HepG2 (cell line): ENCODE data around the gene CPLANE2. TPM values are rescaled to one million over a fixed set of nuclear protein-coding genes. Genes with fewer than 3 reads are reported as not detected.
A peak's percentile ranks its signal among the peaks of the same experiment; 100 is the strongest.

Experiments used
- ATAC-seq: fragments of 200-7000 bp; cut with Tn5 transposase; 3 replicates; pipeline ENCODE4 v1.9.1; 2020; ENCODE audit warnings: mild to moderate bottlenecking, moderate library complexity
- BruUV-seq: library from RNA; stranded (reverse); fragments of 400-500 nt; replicated peaks from 2 replicates; lab custom pipeline; 2021; lab: Mats Ljungman, UMichigan
- CTCF ChIA-PET: fragments of 300-600 bp; formaldehyde crosslinking; extraction: SDS; loops from one replicate; lab custom pipeline; 2021; ENCODE audit warnings: low total read pairs, inconsistent platforms, low intra/inter-chr PET ratio; lab: Yijun Ruan, JAX
- POLR2A ChIA-PET: fragments of 350-600 bp; sonication (Branson Sonifier 250); formaldehyde crosslinking; loops from one replicate; lab custom pipeline; 2020; ENCODE audit warnings: antibody characterized with exemption, inconsistent platforms; lab: Yijun Ruan, JAX
- DNase-seq: peaks from one replicate; pipeline ENCODE4 v3.0.0-alpha.2; 2015; ENCODE audit warnings: low spot score
- FAIRE-seq: peaks from 3 replicates; lab custom pipeline; 2011; peaks lifted over from hg19 to GRCh38; lab: Jason Lieb, UNC
- H2AFZ ChIP-seq: one replicate; pipeline ENCODE4 v1.6.1; 2011; ENCODE audit warnings: low read length, inconsistent platforms
- H3K27ac ChIP-seq: fragments of 300-600 bp; 3 replicates; pipeline ENCODE4 v1.8.0; 2011; ENCODE audit warnings: mixed run types, mild to moderate bottlenecking, mixed read lengths, low read length, inconsistent platforms; ENCODE audit not compliant: insufficient read depth; ENCODE audit errors: extremely low read length
- H3K27me3 ChIP-seq, 2 experiments: fragments of 200-600 bp in 1 of 2; 2 replicates in 1 of 2; 3 replicates in 1 of 2; pipeline versions ENCODE4 v1.6.0 to v1.8.0; 2011; ENCODE audit warnings: low read length in 2 of 2, mild to moderate bottlenecking in 2 of 2, moderate library complexity in 2 of 2, inconsistent platforms in 1 of 2; ENCODE audit not compliant: insufficient read depth in 2 of 2, control insufficient read depth in 1 of 2
- H3K36me3 ChIP-seq, 2 experiments: fragments of 200-600 bp in 1 of 2; replicated peaks in 1 of 2; 2 replicates in 1 of 2; 3 replicates in 1 of 2; pipeline versions ENCODE4 v1.5.1 to v1.8.0; 2011; ENCODE audit warnings: low read length in 2 of 2, inconsistent platforms in 1 of 2; ENCODE audit not compliant: insufficient read depth in 2 of 2, control insufficient read depth in 1 of 2
- H3K4me1 ChIP-seq: 2 replicates; pipeline ENCODE4 v1.5.1; 2012; ENCODE audit warnings: low read length, inconsistent platforms; ENCODE audit not compliant: insufficient read depth
- H3K4me2 ChIP-seq: 2 replicates; pipeline ENCODE4 v1.6.0; 2011; ENCODE audit warnings: low read depth, low read length, inconsistent platforms
- H3K4me3 ChIP-seq, 3 experiments: fragments of 200-600 bp in 1 of 3; sonication (generic), shearing (Covaris generic) in 1 of 3; replicated peaks in 1 of 3; 2 replicates each; pipeline ENCODE4 v1.5.1; 2011 to 2016; ENCODE audit warnings: low read length in 3 of 3, inconsistent platforms in 2 of 3, low read depth in 2 of 3, mild to moderate bottlenecking in 2 of 3, control low read depth in 1 of 3, mixed read lengths in 1 of 3; ENCODE audit not compliant: insufficient read depth in 1 of 3
- H3K79me2 ChIP-seq: one replicate; pipeline ENCODE4 v1.6.1; 2011; ENCODE audit warnings: low read length, inconsistent platforms; ENCODE audit not compliant: insufficient read depth
- H3K9ac ChIP-seq: 2 replicates; pipeline ENCODE4 v1.6.0; 2011; ENCODE audit warnings: mild to moderate bottlenecking, low read depth, low read length, inconsistent platforms; ENCODE audit not compliant: insufficient read depth
- H3K9me3 ChIP-seq: 2 replicates; pipeline ENCODE4 v1.5.1; 2012; ENCODE audit warnings: mild to moderate bottlenecking, low read length
- H4K20me1 ChIP-seq: 2 replicates; pipeline ENCODE4 v1.6.0; 2011; ENCODE audit warnings: inconsistent platforms, mild to moderate bottlenecking, low read length, moderate library complexity; ENCODE audit not compliant: insufficient read depth
- FOXA3 ChIP-seq: IDR thresholded peaks from 2 replicates; pipeline ENCODE4 v1.6.1; 2016; ENCODE audit warnings: missing genetic modification reagents, missing compliant biosample characterization
- GTF3A ChIP-seq: sonication (generic); formaldehyde crosslinking; conservative IDR thresholded peaks from 2 replicates; pipeline ENCODE4 v1.4.0; 2020; ENCODE audit warnings: mild to moderate bottlenecking, missing genetic modification reagents
- KAT8 ChIP-seq: IDR thresholded peaks from 2 replicates; pipeline ENCODE4 v1.6.1; 2016; ENCODE audit warnings: missing genetic modification reagents, missing compliant biosample characterization
- KLF6 ChIP-seq: IDR thresholded peaks from 2 replicates; pipeline ENCODE4 v1.8.0; 2016; ENCODE audit warnings: missing biosample characterization, missing genetic modification reagents
- MTF2 ChIP-seq: sonication (generic); formaldehyde crosslinking; IDR thresholded peaks from 2 replicates; pipeline ENCODE4 v1.5.0; 2020; ENCODE audit warnings: missing genetic modification reagents, borderline replicate concordance
- MXI1 ChIP-seq: IDR thresholded peaks from 3 replicates; pipeline ENCODE4 v1.6.1; 2012; ENCODE audit warnings: low read depth, low read length, inconsistent platforms, borderline replicate concordance
- PRMT3 ChIP-seq: sonication (generic); formaldehyde crosslinking; IDR thresholded peaks from 2 replicates; pipeline ENCODE4 v1.8.1; 2022; ENCODE audit warnings: low read depth, mild to moderate bottlenecking, moderate library complexity, missing genetic modification reagents, borderline replicate concordance
- SIN3B ChIP-seq: fragments of 150-350 bp; IDR thresholded peaks from 2 replicates; pipeline ENCODE4 v1.6.1; 2014; ENCODE audit warnings: low read length
- SP4 ChIP-seq: sonication (generic); formaldehyde crosslinking; IDR thresholded peaks from 2 replicates; pipeline ENCODE4 v1.8.1; 2023; ENCODE audit warnings: mild to moderate bottlenecking, missing genetic modification reagents
- SYNCRIP ChIP-seq: fragments of 200-400 bp; formaldehyde crosslinking; IDR thresholded peaks from 2 replicates; pipeline ENCODE4 v1.6.1; 2018; ENCODE audit warnings: mild to moderate bottlenecking, low read depth, low read length; ENCODE audit not compliant: insufficient read depth
- ZNF557 ChIP-seq: sonication (generic); formaldehyde crosslinking; IDR thresholded peaks from 2 replicates; pipeline ENCODE4 v1.4.0; 2020; ENCODE audit warnings: missing genetic modification reagents
- WGBS: methylation state at CpG from one replicate; pipeline ENCODE4 v1.1.6; 2017; ENCODE audit warnings: low lambda C conversion rate; 5-methylcytosine and 5-hydroxymethylcytosine counted together
- in situ Hi-C: cut with HindIII; loops from 2 replicates; pipeline ENCODE4 v1.10.0; 2017; ENCODE audit warnings: low pct_unique_long_range_greater_than_20kb; ENCODE audit not compliant: extremely low pct_ligation_motif_present
- intact Hi-C: fragments of 100-400 bp; cut with micrococcal nuclease; formaldehyde crosslinking; loops from one replicate; pipeline ENCODE4 v1.10.0; 2022; ENCODE audit not compliant: unreplicated experiment
- polyA plus RNA-seq, 8 experiments: library from polyadenylated mRNA; depleted of rRNA in 3 of 8; stranded (reverse) in 7 of 8; unstranded in 1 of 8; fragments of >200 nt; fragmentation: Illumina TruSeq in 4 of 8; extraction: Trizol in 4 of 8; gene quantifications; 2 replicates each; pipeline versions ENCODE4 v1.2.1 to v1.2.3, GENCODE V29; 2011 to 2016; ENCODE audit warnings: low read depth in 4 of 8, missing spikeins in 1 of 8, mixed read lengths in 1 of 8; ENCODE audit not compliant: insufficient read depth in 1 of 8
- total RNA-seq, 5 experiments: library from RNA; depleted of rRNA; stranded (reverse); fragments of >200 nt; fragmentation: Illumina TruSeq; extraction: Trizol; gene quantifications; 2 replicates each; pipeline ENCODE4 v1.2.3, GENCODE V29; 2016; ENCODE audit warnings: low read depth in 1 of 5
- TF ChIP-seq, protein P1 (sequence below): IDR thresholded peaks from 2 replicates; pipeline ENCODE4 v1.6.1; 2016; ENCODE audit warnings: low read depth
- TF ChIP-seq, protein P2 (sequence below): sonication (generic); formaldehyde crosslinking; IDR thresholded peaks from 2 replicates; pipeline ENCODE4 v1.4.0; 2020; ENCODE audit warnings: missing genetic modification reagents
- TF ChIP-seq, protein P3 (sequence below): sonication (generic); formaldehyde crosslinking; IDR thresholded peaks from 2 replicates; pipeline ENCODE4 v1.4.0; 2020; ENCODE audit warnings: mild to moderate bottlenecking, low read depth, missing genetic modification reagents
- TF ChIP-seq, protein P4 (sequence below): sonication (generic); formaldehyde crosslinking; conservative IDR thresholded peaks from 2 replicates; pipeline ENCODE4 v1.5.0; 2020; ENCODE audit warnings: missing genetic modification reagents
- TF ChIP-seq, protein P5 (sequence below): sonication (generic); formaldehyde crosslinking; IDR thresholded peaks from 2 replicates; pipeline ENCODE4 v1.8.0; 2022; ENCODE audit warnings: missing genetic modification reagents, mild to moderate bottlenecking, moderate library complexity, borderline replicate concordance

CPLANE2 gene
- total and polyA plus RNA-seq, 2 of the 13 experiments (the other 11 are each of a cell fraction or from before 2014, with no cell fraction given) = 0.29 to 1.6 TPM

DNA sequence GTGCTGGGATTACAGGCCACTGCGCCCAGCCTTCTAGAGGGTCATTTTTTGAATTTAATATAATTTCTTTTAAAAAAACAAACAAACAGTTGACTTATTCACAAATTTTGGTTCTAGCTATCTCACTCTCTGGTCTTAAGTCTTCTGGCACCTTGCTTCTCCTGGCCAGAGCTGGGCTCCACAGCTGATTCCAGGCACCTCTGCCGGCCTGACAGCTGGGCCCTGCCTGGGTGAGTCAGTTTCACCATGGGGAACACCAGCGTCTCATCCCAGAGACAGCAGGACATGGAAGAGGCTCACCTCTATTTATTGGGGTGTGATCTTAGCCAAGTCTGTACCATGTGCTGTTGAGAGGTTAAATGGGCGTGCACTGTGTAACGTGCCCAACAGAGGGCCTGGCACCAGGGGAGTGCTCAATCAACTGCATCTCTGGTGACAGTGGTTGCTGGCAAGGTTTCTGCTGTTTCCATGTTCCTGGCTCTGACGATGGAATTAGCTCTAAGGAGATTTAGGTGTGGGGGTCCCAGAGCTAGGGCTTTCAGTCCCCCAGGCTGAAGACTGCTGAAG, 956 bp downstream of the CPLANE2 start:
- Histone ChIP-seq H3K4me1 (peaks cover 43% of the 10 kb centered on the region), H3K27ac (no peak overlapping the region), H3K4me2 (peak overlapping the region; percentile 97), H3K79me2 (no peaks in the 10 kb centered on the region), H2AFZ (peak overlapping the region; percentile 47), H3K9ac (no peak overlapping the region), H3K36me3 (no peaks in the 10 kb centered on the region), H3K27me3 (no peaks in the 10 kb centered on the region), H4K20me1 (no peaks in the 10 kb centered on the region), H3K9me3 (no peaks in the 10 kb centered on the region), H3K4me3 (peak overlapping the region; percentile 66 to 79 (median 67))
- intact Hi-C loops = loop anchor here (1.0 to 2.0 kb wide), 3 partner anchors 16 to 157 kb away; no protein-coding TSS in a partner anchor
- in situ Hi-C loops = no loop called here
- CTCF ChIA-PET = no interaction called here
- POLR2A ChIA-PET = interaction anchor here (2.0 kb wide), 1 partner anchor 29 kb away, joined by 7 read pairs; no protein-coding TSS in a partner anchor
- ATAC-seq (peak; percentile 76), FAIRE-seq (peak; percentile 43), DNase-seq (peak; percentile 35)
- 36% methylated on average over 3 of the region's 6 CpGs for WGBS
- no TSS peak for BruUV-seq
- TF ChIP-seq SP4 (0 out of 2 replicates have a peak, but pooled peaks have one; percentile 13), KAT8 (CRISPR knock-in tag) (no peak), MTF2 (no peak), SYNCRIP (no peak), SIN3B (no peak), PRMT3 (no peak), ZNF557 (CRISPR knock-in tag) (no peak), MXI1 (peak; percentile 35; the same call in 1 of the 3 replicates), KLF6 (CRISPR knock-in tag) (no peak), FOXA3 (CRISPR knock-in tag) (0 out of 2 replicates have a peak, but pooled peaks have one; percentile 7), GTF3A (CRISPR knock-in tag) (no peak)
- TF ChIP-seq, protein P1, sequence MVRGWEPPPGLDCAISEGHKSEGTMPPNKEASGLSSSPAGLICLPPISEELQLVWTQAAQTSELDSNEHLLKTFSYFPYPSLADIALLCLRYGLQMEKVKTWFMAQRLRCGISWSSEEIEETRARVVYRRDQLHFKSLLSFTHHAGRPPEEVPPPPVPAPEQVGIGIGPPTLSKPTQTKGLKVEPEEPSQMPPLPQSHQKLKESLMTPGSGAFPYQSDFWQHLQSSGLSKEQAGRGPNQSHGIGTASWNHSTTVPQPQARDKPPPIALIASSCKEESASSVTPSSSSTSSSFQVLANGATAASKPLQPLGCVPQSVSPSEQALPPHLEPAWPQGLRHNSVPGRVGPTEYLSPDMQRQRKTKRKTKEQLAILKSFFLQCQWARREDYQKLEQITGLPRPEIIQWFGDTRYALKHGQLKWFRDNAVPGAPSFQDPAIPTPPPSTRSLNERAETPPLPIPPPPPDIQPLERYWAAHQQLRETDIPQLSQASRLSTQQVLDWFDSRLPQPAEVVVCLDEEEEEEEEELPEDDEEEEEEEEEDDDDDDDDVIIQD = no peak
- TF ChIP-seq, protein P2, sequence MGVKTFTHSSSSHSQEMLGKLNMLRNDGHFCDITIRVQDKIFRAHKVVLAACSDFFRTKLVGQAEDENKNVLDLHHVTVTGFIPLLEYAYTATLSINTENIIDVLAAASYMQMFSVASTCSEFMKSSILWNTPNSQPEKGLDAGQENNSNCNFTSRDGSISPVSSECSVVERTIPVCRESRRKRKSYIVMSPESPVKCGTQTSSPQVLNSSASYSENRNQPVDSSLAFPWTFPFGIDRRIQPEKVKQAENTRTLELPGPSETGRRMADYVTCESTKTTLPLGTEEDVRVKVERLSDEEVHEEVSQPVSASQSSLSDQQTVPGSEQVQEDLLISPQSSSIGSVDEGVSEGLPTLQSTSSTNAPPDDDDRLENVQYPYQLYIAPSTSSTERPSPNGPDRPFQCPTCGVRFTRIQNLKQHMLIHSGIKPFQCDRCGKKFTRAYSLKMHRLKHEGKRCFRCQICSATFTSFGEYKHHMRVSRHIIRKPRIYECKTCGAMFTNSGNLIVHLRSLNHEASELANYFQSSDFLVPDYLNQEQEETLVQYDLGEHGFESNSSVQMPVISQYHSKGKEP (CRISPR knock-in tag) = no peak
- TF ChIP-seq, protein P3, sequence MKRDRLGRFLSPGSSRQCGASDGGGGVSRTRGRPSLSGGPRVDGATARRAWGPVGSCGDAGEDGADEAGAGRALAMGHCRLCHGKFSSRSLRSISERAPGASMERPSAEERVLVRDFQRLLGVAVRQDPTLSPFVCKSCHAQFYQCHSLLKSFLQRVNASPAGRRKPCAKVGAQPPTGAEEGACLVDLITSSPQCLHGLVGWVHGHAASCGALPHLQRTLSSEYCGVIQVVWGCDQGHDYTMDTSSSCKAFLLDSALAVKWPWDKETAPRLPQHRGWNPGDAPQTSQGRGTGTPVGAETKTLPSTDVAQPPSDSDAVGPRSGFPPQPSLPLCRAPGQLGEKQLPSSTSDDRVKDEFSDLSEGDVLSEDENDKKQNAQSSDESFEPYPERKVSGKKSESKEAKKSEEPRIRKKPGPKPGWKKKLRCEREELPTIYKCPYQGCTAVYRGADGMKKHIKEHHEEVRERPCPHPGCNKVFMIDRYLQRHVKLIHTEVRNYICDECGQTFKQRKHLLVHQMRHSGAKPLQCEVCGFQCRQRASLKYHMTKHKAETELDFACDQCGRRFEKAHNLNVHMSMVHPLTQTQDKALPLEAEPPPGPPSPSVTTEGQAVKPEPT = no peak
- TF ChIP-seq, protein P4, sequence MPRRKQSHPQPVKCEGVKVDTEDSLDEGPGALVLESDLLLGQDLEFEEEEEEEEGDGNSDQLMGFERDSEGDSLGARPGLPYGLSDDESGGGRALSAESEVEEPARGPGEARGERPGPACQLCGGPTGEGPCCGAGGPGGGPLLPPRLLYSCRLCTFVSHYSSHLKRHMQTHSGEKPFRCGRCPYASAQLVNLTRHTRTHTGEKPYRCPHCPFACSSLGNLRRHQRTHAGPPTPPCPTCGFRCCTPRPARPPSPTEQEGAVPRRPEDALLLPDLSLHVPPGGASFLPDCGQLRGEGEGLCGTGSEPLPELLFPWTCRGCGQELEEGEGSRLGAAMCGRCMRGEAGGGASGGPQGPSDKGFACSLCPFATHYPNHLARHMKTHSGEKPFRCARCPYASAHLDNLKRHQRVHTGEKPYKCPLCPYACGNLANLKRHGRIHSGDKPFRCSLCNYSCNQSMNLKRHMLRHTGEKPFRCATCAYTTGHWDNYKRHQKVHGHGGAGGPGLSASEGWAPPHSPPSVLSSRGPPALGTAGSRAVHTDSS (CRISPR knock-in tag) = no peak
- TF ChIP-seq, protein P5, sequence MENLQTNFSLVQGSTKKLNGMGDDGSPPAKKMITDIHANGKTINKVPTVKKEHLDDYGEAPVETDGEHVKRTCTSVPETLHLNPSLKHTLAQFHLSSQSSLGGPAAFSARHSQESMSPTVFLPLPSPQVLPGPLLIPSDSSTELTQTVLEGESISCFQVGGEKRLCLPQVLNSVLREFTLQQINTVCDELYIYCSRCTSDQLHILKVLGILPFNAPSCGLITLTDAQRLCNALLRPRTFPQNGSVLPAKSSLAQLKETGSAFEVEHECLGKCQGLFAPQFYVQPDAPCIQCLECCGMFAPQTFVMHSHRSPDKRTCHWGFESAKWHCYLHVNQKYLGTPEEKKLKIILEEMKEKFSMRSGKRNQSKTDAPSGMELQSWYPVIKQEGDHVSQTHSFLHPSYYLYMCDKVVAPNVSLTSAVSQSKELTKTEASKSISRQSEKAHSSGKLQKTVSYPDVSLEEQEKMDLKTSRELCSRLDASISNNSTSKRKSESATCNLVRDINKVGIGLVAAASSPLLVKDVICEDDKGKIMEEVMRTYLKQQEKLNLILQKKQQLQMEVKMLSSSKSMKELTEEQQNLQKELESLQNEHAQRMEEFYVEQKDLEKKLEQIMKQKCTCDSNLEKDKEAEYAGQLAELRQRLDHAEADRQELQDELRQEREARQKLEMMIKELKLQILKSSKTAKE (CRISPR knock-in tag) = no peak
